SK-N-SH (cell line): ENCODE measurements around the gene ATXN2.

ENCODE experiments used
- FOSL2 ChIP-seq: IDR thresholded peaks from 2 replicates; pipeline ENCODE4 v1.4.0; 2012; ENCODE audit warnings: low read depth, mild to moderate bottlenecking, moderate library complexity, borderline replicate concordance
- TEAD4 ChIP-seq: IDR thresholded peaks from 2 replicates; pipeline ENCODE4 v1.4.0; 2012; ENCODE audit warnings: mild to moderate bottlenecking, borderline replicate concordance; ENCODE audit not compliant: insufficient read depth
- TF ChIP-seq, protein P1 (sequence below): fragments of 200-600 bp; sonication (generic); IDR thresholded peaks from 2 replicates; pipeline ENCODE4 v1.6.1; 2017; ENCODE audit warnings: antibody characterized with exemption, mild to moderate bottlenecking, moderate library complexity
- TF ChIP-seq, protein P2 (sequence below): fragments of 150-350 bp; IDR thresholded peaks from 2 replicates; pipeline ENCODE4 v1.6.1; 2017; ENCODE audit warnings: antibody characterized with exemption, low read length, low read depth, borderline replicate concordance
- TF ChIP-seq, protein P3 (sequence below): fragments of 150-350 bp; IDR thresholded peaks from 2 replicates; pipeline ENCODE4 v1.6.1; 2016; ENCODE audit warnings: mild to moderate bottlenecking, low read depth, low read length

DNA sequence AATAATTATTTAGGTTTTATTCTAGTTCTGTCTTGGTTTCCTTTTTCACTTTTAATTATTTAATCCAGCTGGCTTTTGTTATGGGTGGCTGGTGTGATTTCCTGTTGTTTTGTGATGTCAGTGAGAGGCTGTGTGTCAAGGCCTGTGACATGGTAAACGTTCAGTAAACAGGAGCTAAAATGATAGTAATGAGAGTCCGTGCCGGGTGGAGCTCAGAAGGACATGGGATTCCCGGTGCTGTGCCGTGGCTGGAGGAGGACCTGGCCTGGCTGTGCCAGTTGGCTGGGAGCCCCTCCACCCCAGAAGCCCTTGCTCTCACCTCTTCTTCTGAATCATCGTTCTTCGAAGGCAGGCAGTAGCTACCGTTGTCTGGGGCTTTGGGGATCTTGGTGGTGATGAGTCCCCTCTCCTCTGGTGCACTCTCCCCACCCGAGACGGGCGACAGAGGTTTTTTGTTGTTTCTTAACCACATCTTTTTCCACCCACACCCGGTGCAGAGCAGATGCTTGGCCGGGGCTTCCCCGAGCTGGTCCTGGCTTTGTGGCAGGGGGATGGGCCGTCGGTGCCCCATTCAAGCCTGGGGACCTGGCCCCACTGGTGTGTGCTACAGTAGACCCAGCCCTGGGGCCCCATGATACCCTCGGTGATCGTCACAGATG is 164.3 kb downstream of the ATXN2 start:
- no peak for TF ChIP-seq TEAD4
- TF ChIP-seq, protein P1, sequence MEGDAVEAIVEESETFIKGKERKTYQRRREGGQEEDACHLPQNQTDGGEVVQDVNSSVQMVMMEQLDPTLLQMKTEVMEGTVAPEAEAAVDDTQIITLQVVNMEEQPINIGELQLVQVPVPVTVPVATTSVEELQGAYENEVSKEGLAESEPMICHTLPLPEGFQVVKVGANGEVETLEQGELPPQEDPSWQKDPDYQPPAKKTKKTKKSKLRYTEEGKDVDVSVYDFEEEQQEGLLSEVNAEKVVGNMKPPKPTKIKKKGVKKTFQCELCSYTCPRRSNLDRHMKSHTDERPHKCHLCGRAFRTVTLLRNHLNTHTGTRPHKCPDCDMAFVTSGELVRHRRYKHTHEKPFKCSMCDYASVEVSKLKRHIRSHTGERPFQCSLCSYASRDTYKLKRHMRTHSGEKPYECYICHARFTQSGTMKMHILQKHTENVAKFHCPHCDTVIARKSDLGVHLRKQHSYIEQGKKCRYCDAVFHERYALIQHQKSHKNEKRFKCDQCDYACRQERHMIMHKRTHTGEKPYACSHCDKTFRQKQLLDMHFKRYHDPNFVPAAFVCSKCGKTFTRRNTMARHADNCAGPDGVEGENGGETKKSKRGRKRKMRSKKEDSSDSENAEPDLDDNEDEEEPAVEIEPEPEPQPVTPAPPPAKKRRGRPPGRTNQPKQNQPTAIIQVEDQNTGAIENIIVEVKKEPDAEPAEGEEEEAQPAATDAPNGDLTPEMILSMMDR, result no peak
- TF ChIP-seq, protein P2, sequence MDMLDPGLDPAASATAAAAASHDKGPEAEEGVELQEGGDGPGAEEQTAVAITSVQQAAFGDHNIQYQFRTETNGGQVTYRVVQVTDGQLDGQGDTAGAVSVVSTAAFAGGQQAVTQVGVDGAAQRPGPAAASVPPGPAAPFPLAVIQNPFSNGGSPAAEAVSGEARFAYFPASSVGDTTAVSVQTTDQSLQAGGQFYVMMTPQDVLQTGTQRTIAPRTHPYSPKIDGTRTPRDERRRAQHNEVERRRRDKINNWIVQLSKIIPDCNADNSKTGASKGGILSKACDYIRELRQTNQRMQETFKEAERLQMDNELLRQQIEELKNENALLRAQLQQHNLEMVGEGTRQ, result no peak
- TF ChIP-seq, protein P3, sequence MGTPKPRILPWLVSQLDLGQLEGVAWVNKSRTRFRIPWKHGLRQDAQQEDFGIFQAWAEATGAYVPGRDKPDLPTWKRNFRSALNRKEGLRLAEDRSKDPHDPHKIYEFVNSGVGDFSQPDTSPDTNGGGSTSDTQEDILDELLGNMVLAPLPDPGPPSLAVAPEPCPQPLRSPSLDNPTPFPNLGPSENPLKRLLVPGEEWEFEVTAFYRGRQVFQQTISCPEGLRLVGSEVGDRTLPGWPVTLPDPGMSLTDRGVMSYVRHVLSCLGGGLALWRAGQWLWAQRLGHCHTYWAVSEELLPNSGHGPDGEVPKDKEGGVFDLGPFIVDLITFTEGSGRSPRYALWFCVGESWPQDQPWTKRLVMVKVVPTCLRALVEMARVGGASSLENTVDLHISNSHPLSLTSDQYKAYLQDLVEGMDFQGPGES, result no peak
- TF ChIP-seq FOSL2, result peak; percentile 12; the same call in 1 of the 2 replicates
